MV-4-11 (cell line): ENCODE measurements around the gene FAN1.

Source experiments
- DNase-seq: peaks from one replicate; lab custom pipeline; 2025; lab: John Stamatoyannopoulos, UW

FAN1 gene

GRCh38 chr15:30956216-30957124 lies 52.8 kb downstream of the FAN1 start:
- peak; percentile 68 for DNase-seq

GRCh38 chr15:30958219-30958618 lies 54.5 kb downstream of the FAN1 start:
- no peak for DNase-seq

- DNase-seq: peak; percentile 87
These were observed 58.4 kb downstream of the FAN1 start for GRCh38 chr15:30962079-30962478.

- no peak for DNase-seq
These were observed 58.9 kb downstream of the FAN1 start for GRCh38 chr15:30962659-30963058.

- DNase-seq: no peak
These were observed 60.0 kb downstream of the FAN1 start for GRCh38 chr15:30963681-30964080.

GRCh38 chr15:30969724-30970123 lies 66.0 kb downstream of the FAN1 start:
- DNase-seq: no peak

GRCh38 chr15:30973379-30973778 lies 69.7 kb downstream of the FAN1 start:
- no peak for DNase-seq

- DNase-seq: no peak
These were observed 70.4 kb downstream of the FAN1 start for GRCh38 chr15:30974112-30974511.

GRCh38 chr15:30978328-30978727 lies 74.6 kb downstream of the FAN1 start:
- DNase-seq: no peak

- peak; percentile 81 for DNase-seq
These were observed 75.7 kb downstream of the FAN1 start for GRCh38 chr15:30979457-30979856.

- no peak for DNase-seq
These were observed 80.4 kb downstream of the FAN1 start for GRCh38 chr15:30984118-30984517.

GRCh38 chr15:30984542-30984941 lies 80.8 kb downstream of the FAN1 start:
- DNase-seq: no peak

- DNase-seq: no peak
These were observed 81.4 kb downstream of the FAN1 start for GRCh38 chr15:30985081-30985531.

- DNase-seq: no peak
These were observed 86.3 kb downstream of the FAN1 start for GRCh38 chr15:30990036-30990435.

GRCh38 chr15:30990446-30991254 lies 86.9 kb downstream of the FAN1 start:
- DNase-seq: peak; percentile 68

GRCh38 chr15:30991255-30992235 lies 87.8 kb downstream of the FAN1 start, which contains the start of gene MTMR10:
Gene MTMR10 (minus strand): TSS chr15:30991628. CDS start chr15:30991506, 122 bp downstream.
- peak; percentile 60 for DNase-seq

- DNase-seq: no peak
These were observed 88.6 kb downstream of the FAN1 start for GRCh38 chr15:30992249-30992864.
